ENCODE measurements around the gene ATRIP.

The ATRIP gene

GRCh38 chr3:48410205-48411040, 36.1 kb upstream of the ATRIP start:
- DNase-seq: no peak

DNA sequence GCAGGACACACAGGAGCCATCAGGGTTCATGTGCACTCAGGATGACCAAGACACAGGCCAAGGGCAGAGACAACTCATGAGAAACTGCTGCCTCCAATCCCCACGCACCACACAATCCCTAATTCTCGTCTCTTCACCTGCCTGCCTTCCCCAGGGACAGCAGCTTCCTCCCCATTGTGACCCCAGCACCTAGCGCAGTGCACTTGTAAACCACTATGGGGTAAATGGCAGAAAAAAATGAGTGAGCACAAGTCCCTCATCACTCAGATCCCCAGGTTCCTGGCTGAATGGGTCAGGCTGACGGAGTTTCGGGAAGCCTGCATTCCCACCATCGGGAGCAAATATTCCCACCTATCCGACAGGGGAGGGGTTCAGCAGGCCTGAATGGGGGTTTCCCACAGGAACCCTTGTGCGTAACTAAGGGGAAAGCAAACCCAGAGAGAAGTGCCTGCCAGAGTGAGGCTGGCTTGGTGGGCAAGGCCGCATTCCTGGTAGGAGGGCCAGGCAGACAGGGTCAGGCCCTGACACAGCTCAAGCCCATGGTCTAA, 35.4 kb upstream of the ATRIP start:
- no peak for DNase-seq

GRCh38 chr3:48411606-48412374, 34.7 kb upstream of the ATRIP start:
- DNase-seq: no peak

DNA sequence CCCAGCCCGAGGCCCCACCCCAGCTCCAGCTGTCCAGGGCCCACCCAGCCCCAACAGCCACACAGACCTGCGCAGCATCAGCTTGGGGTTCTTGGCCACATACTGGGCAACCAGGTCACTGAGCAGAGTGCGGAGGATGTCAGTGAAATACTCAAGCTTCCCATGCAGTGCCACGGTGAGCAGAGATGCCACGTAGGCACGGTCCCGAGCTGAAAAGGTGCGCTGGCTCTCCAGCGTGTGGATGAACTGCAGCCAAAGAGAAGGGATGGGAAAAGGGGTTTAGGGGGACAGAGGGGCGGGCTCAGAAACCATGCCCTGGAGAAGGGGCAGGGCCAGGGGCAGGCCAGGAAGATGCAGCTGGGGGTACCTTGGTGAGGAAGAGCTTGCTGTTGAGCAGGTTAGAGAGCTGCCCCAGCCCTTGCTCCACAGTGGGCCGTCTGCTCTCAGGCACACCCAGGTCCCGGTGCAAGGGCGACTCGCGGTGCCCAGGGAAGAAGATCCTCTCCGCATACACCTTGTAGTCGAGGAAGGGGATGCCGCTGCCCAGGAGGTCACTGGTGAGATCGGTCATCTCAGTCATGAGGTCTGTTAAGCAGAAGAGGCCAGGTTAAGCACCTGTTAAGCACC, 34.0 kb upstream of the ATRIP start:
- DNase-seq: no peak

DNA sequence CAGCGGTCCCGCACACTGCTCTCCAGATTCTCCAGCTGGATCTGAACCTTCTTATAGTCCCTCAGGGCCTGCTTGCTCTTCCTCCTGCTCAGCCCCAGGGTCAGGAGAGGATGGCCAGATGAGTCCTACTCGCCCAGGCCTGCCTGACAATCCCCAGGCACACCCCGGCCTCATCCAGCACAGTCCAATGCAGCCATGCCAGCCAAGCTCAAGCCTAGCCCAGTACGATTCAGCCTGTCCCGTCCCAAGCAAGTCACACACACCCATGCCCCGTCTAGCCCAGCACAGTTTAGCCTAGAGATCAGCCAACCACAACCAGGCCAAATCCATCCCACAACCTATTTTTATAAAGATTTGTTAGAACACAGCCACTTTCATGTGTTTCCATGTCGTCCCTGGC, 33.5 kb upstream of the ATRIP start:
- DNase-seq: no peak

- DNase-seq: no peak
Measured at GRCh38 chr3:48413611-48414010, 32.9 kb upstream of the ATRIP start.

DNA sequence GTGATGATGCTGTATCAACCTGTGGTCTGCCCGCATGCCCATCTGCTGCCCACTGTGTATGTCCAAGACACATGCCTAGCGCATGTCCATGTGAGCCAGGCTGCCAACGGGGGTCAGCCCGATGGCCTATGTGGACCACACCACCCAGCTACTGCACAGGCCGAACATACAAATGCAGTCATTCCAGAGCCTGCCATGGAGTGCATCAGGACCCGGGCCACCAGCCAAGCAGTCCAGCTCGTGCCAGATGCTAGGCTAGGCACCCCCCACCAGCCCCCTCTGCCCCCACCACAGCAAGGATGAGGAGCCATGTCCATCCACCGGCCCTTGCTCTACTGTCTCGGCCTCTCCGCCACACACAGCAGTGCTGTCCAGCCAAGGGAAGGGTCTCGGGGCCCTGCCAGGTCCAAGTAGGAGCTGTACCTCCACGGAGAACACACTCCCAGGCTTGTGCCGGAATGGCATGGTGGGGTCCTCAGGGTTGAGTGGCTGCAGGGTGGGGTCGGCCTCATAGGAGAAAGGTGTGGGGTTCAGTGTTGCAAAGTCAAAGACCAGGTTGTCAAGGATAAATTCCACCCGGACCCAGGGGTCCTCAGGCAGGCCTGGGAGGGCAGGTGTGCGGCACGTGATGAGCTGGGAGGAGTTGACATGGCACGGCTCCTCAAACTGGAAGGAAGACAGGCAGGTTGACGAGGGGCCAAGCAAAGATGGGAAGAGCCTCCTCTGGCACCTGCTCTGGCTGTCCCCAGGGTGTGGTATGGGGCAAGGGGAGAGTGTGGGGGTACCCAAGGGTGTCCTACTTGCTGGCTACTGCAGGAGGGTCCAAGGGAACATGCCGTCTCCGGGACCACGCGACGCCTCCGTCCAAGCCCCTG, 31.9 kb upstream of the ATRIP start:
- DNase-seq: no peak

- DNase-seq: no peak
Measured at GRCh38 chr3:48415251-48415953, 31.1 kb upstream of the ATRIP start.

GRCh38 chr3:48416091-48416505, 30.4 kb upstream of the ATRIP start:
- no peak for DNase-seq

DNA sequence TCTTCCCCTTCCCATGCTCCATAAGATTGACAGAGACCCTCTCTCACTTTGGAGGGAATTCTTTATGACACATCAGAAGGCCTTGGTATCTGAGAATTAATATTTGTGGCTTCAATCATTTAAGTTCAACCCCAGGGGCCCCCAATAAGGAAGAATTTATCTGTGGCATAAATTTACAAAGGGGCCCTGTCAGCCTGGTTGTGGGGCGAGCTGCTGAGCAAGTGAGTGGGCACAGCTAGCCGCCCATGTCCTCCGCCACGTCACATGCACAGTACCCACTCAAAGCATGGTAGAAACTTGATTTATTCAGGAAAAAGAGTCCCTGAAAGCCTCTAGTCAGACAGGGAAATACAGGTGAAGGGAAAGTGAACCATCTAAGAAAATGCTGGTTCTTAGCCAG, 30.0 kb upstream of the ATRIP start:
- no peak for DNase-seq

DNA sequence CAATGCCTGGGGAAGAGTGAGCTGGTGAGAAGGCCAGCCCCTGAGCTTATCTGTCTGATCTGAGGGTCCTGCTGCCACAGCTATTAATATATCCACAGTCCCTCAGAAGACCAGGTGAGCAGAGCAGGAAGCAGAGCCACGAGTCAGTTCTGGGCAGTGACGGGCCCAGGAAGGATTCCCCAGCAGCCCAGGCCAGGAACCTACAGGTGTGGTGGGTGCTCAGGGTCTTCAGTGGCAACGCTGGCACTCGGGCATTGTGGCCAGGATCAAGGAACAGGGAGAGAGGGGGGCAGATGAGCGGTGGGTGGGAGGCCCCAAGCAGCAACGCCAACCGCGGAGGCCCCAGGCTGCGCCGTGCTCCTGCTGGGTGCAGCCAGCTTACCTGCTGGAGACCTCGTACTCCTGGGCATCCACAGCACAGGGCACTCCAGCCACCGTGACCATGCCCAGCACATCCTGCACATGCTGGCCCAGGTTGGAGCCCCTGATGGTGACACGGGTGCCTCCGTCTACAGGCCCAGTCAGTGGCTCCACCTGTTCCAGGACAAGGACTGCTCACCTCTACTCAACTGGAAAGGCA, 28.9 kb upstream of the ATRIP start:
- no peak for DNase-seq

DNA sequence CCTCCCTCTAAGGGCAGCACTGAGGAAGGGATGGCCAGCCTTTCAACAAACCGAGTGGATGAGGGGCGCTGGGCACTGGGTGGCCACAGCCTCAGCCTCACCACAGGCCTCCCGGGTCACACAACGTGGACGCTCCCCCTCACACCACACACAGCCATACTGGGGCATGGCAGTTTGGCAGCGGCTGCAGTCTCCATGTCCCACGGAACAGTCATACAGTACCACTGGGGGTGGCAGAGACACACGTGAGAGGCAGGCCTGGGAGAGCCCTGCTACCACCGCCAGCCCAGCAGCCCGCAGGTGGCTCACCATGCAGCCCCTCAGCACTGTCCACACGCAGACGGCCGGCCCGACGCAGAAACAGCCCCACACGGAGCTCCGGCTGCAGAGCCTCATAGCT, 28.4 kb upstream of the ATRIP start:
- DNase-seq: no peak

GRCh38 chr3:48418651-48419050, 27.9 kb upstream of the ATRIP start:
- no peak for DNase-seq

DNA sequence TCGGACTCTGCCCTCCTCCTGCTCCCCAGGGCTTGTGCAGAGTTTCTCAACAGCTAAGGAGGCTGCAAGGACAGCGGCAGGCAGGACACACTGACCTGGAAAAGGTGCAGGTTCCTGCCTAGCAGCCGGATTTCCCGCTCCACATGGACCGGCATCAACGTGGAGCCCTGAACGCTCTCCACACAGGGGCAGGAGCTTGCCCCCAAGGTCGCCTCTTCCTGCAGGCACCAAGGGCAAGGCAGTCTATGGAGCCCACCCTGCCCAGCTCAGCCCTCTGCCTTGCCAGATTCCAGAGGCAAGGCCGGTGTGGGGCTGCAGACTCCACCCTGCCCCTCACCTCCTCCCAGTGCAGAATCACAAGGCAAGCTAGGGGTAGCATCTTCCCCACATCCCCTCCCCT, 27.4 kb upstream of the ATRIP start:
- no peak for DNase-seq

GRCh38 chr3:48419597-48419996, 26.9 kb upstream of the ATRIP start:
- no peak for DNase-seq

DNA sequence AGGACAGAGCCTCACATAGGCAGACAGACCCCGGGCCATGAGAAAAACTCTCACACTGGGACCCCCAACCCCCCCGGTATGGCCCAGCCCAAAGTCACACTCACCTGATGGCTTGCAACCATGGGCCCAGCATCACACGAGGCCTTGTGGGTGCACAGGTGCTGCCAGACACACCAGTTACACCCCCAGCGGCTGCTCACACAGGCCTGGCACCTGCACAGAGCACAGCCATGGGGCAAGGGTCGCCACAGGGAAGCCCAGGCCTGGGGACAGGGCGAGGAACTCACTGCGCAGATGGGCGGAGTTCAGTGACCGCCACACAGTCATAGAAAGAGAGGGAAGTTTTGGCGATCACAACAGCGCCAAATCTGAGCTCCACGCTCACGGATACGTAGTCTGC, 26.0 kb upstream of the ATRIP start:
- DNase-seq: no peak

DNA sequence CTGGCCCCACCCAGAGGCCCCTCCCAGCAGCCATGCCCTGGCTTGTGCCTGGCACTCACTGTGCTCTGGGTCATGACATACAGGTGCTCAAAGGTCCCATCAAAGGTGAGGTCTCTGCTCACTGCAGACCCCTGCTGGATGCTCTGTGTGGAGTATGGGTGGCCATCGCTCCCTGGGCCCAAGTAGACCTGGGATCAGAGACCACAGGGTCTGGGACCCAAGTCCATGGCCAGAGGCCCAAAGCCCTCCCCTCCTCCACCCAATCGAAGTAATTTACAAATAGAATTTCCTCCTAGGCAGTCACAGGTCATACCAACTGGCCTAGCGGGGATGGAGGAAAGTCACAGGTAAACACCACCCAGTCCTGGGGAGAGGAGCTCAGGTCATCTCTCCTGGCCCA, 24.3 kb upstream of the ATRIP start:
- DNase-seq: no peak

DNA sequence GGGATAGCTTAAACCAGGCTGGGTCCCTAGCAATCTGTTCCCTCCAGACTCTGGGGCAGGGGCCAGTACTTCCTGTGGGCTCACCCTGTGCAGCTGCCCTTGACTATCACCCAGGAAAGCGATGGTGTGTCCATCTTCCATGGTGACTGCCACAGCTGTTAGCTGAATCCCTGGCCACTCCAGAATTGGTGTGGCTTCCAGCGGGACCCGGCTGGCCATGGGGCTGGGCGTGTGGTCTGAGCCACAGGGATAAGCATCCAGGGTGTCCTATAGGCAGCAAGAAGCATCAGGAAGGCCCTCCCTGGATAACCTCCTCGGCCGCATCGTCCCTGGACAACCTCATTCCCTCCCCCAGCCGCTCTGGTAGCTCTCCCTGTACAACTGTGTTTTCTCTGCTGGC, 23.9 kb upstream of the ATRIP start:
- DNase-seq: no peak

GRCh38 chr3:48423241-48423882, 23.2 kb upstream of the ATRIP start:
- DNase-seq: no peak

- no peak for DNase-seq
Measured at GRCh38 chr3:48423883-48424695, 22.4 kb upstream of the ATRIP start.

All from activated CD4-positive, alpha-beta T cell treated with anti-CD3 and anti-CD28 coated beads for 4 hours (primary cell).